Esophagus muscularis mucosa (tissue), 3 donors: ENCODE measurements around the gene PELI2.

Experiments
- CTCF ChIP-seq, 3 experiments: fragments of 200-600 bp in 2 of 3; fragments of 450-650 bp in 1 of 3; sonication (generic) in 2 of 3; IDR thresholded peaks; one replicate each; pipeline ENCODE4 v1.5.1; 2017 to 2019; ENCODE audit warnings: antibody characterized with exemption in 3 of 3, mild to moderate bottlenecking in 2 of 3, moderate library complexity in 1 of 3
- POLR2AphosphoS5 ChIP-seq, 2 donors: sonication (generic); formaldehyde crosslinking; IDR thresholded peaks; one replicate each; pipeline ENCODE4 v1.6.1; 2017; ENCODE audit warnings: antibody characterized with exemption in 2 of 2

GRCh38 chr14:56197150-56197549 is 78.9 kb downstream of the PELI2 start:
- TF ChIP-seq CTCF (IDR thresholded peaks at IDR 0.05) (no peak), POLR2AphosphoS5 (IDR thresholded peaks at IDR 0.05) (no peak)
